H9 (cell line): ENCODE measurements around the gene CETP. TPM values are rescaled to one million over a fixed set of nuclear protein-coding genes. Genes with fewer than 3 reads are reported as not detected.
A peak's percentile ranks its signal among the peaks of the same experiment; 100 is the strongest.

ENCODE experiments used
- DNase-seq: peaks from one replicate; pipeline ENCODE4 v3.0.0-alpha.2; 2017
- H2AFZ ChIP-seq: one replicate; pipeline ENCODE4 v1.6.1; 2013; ENCODE audit warnings: mild to moderate bottlenecking, low read length, control low read depth, moderate library complexity
- H2AK5ac ChIP-seq: 2 replicates; pipeline ENCODE4 v1.6.1; 2013; ENCODE audit warnings: low read length, control low read depth, mixed read lengths; ENCODE audit not compliant: insufficient read length
- H2BK120ac ChIP-seq: one replicate; pipeline ENCODE4 v1.6.1; 2013; ENCODE audit warnings: low read depth, mild to moderate bottlenecking, low read length, control low read depth, inconsistent platforms; ENCODE audit not compliant: poor library complexity, severe bottlenecking
- H2BK12ac ChIP-seq: 2 replicates; pipeline ENCODE4 v1.6.1; 2013; ENCODE audit warnings: low read length, control low read depth, mixed read lengths, low read depth; ENCODE audit not compliant: insufficient read length
- H2BK15ac ChIP-seq: 2 replicates; pipeline ENCODE4 v1.6.1; 2013; ENCODE audit warnings: low read depth, low read length, control low read depth
- H2BK20ac ChIP-seq: one replicate; pipeline ENCODE4 v1.6.1; 2013; ENCODE audit warnings: low read depth, mild to moderate bottlenecking, low read length, control low read depth, inconsistent platforms; ENCODE audit not compliant: poor library complexity, severe bottlenecking
- H2BK5ac ChIP-seq: 2 replicates; pipeline ENCODE4 v1.6.1; 2013; ENCODE audit warnings: low read length, control low read depth, mixed read lengths; ENCODE audit not compliant: insufficient read length
- H3K14ac ChIP-seq: 2 replicates; pipeline ENCODE4 v1.6.1; 2013; ENCODE audit warnings: low read length, control low read depth; ENCODE audit not compliant: insufficient read depth
- H3K18ac ChIP-seq: 2 replicates; pipeline ENCODE4 v1.6.1; 2013; ENCODE audit warnings: low read depth, mild to moderate bottlenecking, mixed read lengths, low read length, control low read depth; ENCODE audit not compliant: insufficient read length
- H3K23ac ChIP-seq: 2 replicates; pipeline ENCODE4 v1.6.1; 2013; ENCODE audit warnings: low read length, control low read depth, mixed read lengths, low read depth; ENCODE audit not compliant: insufficient read length
- H3K23me2 ChIP-seq: 2 replicates; pipeline ENCODE4 v1.6.1; 2013; ENCODE audit warnings: low read depth, mild to moderate bottlenecking, mixed read lengths, low read length, control low read depth; ENCODE audit not compliant: insufficient read length, poor library complexity, severe bottlenecking
- H3K27ac ChIP-seq: 2 replicates; pipeline ENCODE4 v1.5.1; 2013; ENCODE audit warnings: low read length, control low read depth, mixed read lengths, low read depth; ENCODE audit not compliant: insufficient read length
- H3K27me3 ChIP-seq: 2 replicates; pipeline ENCODE4 v1.6.1; 2013; ENCODE audit warnings: low read length, control low read depth, inconsistent platforms; ENCODE audit not compliant: insufficient read depth
- H3K4ac ChIP-seq: 2 replicates; pipeline ENCODE4 v1.6.1; 2013; ENCODE audit warnings: low read depth, mild to moderate bottlenecking, control low read depth, inconsistent platforms, low read length, moderate library complexity
- H3K4me1 ChIP-seq: 2 replicates; pipeline ENCODE4 v1.6.1; 2013; ENCODE audit warnings: low read length, control low read depth, inconsistent platforms; ENCODE audit not compliant: insufficient read depth
- H3K4me2 ChIP-seq: 2 replicates; pipeline ENCODE4 v1.6.1; 2013; ENCODE audit warnings: low read length, control low read depth, mixed read lengths; ENCODE audit not compliant: insufficient read length, insufficient read depth
- H3K56ac ChIP-seq: 2 replicates; pipeline ENCODE4 v1.6.1; 2013; ENCODE audit warnings: low read depth, mild to moderate bottlenecking, mixed read lengths, low read length, control low read depth; ENCODE audit not compliant: insufficient read length
- H3K79me1 ChIP-seq: 2 replicates; pipeline ENCODE4 v1.6.1; 2013; ENCODE audit warnings: low read depth, mild to moderate bottlenecking, moderate library complexity, low read length, control low read depth, inconsistent platforms; ENCODE audit not compliant: insufficient read depth, poor library complexity, severe bottlenecking
- H3K79me2 ChIP-seq: 2 replicates; pipeline ENCODE4 v1.6.1; 2013; ENCODE audit warnings: low read length, control low read depth, inconsistent platforms; ENCODE audit not compliant: insufficient read depth
- H3K9ac ChIP-seq: 2 replicates; pipeline ENCODE4 v1.6.1; 2013; ENCODE audit warnings: low read length, control low read depth, mixed read lengths; ENCODE audit not compliant: insufficient read length; ENCODE audit errors: extremely low read depth
- H3K9me3 ChIP-seq: one replicate; pipeline ENCODE4 v1.6.1; 2013; ENCODE audit warnings: low read depth, low read length, inconsistent platforms; ENCODE audit not compliant: control insufficient read depth
- H3T11ph ChIP-seq: one replicate; pipeline ENCODE4 v1.6.1; 2013; ENCODE audit warnings: mild to moderate bottlenecking, low read length, control low read depth, inconsistent platforms
- H4K20me1 ChIP-seq: one replicate; pipeline ENCODE4 v1.6.1; 2013; ENCODE audit not compliant: control insufficient read depth, insufficient read length, insufficient read depth
- H4K5ac ChIP-seq: 2 replicates; pipeline ENCODE4 v1.6.1; 2013; ENCODE audit warnings: low read depth, mild to moderate bottlenecking, mixed read lengths, low read length, control low read depth; ENCODE audit not compliant: insufficient read length
- H4K8ac ChIP-seq: replicated peaks from 2 replicates; pipeline ENCODE4 v1.6.1; 2013; ENCODE audit warnings: low read length, control low read depth, mixed read lengths, low read depth; ENCODE audit not compliant: insufficient read length
- H4K91ac ChIP-seq: 2 replicates; pipeline ENCODE4 v1.6.1; 2013; ENCODE audit warnings: low read depth, mild to moderate bottlenecking, moderate library complexity, mixed read lengths, low read length, control low read depth; ENCODE audit not compliant: insufficient read length
- H3K27ac Mint-ChIP-seq, 3 experiments: 2 replicates in 2 of 3; 3 replicates in 1 of 3; pipeline ENCODE4 v1.8.0; 2020 to 2021; ENCODE audit warnings: mixed read lengths in 3 of 3, mild to moderate bottlenecking in 1 of 3, moderate library complexity in 1 of 3
- H3K27me3 Mint-ChIP-seq: 2 replicates; pipeline ENCODE4 v1.8.0; 2021; ENCODE audit warnings: low read depth, mild to moderate bottlenecking, moderate library complexity, mixed read lengths
- H3K36me3 Mint-ChIP-seq, 3 experiments: 2 replicates in 2 of 3; 3 replicates in 1 of 3; pipeline ENCODE4 v1.8.0; 2020 to 2021; ENCODE audit warnings: low read depth in 3 of 3, mixed read lengths in 3 of 3; ENCODE audit not compliant: insufficient read depth in 1 of 3
- H3K4me1 Mint-ChIP-seq, 2 experiments: 2 replicates each; pipeline ENCODE4 v1.8.0; 2020; ENCODE audit warnings: mixed read lengths in 2 of 2
- H3K4me3 Mint-ChIP-seq, 2 experiments: 2 replicates in 1 of 2; 3 replicates in 1 of 2; pipeline ENCODE4 v1.8.0; 2020 to 2021; ENCODE audit warnings: mild to moderate bottlenecking in 2 of 2, mixed read lengths in 2 of 2, moderate library complexity in 1 of 2
- H3K9me3 Mint-ChIP-seq, 2 experiments: 2 replicates in 1 of 2; 3 replicates in 1 of 2; pipeline ENCODE4 v1.8.0; 2020; ENCODE audit warnings: mild to moderate bottlenecking in 2 of 2, mixed read lengths in 2 of 2, moderate library complexity in 1 of 2
- WGBS: extraction: QIAGEN DNeasy Blood & Tissue Kit; methylation state at CpG from one replicate; pipeline ENCODE4 v1.1.7; 2013; ENCODE audit warnings: missing lambda C conversion rate, low lambda C conversion rate, mixed read lengths; ENCODE audit not compliant: insufficient read length; ENCODE audit errors: extremely low coverage; 5-methylcytosine and 5-hydroxymethylcytosine counted together
- total RNA-seq: library from RNA; stranded (reverse); gene quantifications from 2 replicates; pipeline ENCODE4 v1.2.1, GENCODE V29; 2021
- TF ChIP-seq, protein P1 (sequence below): fragments of 200-600 bp; sonication (generic); conservative IDR thresholded peaks from 3 replicates; pipeline ENCODE4 v1.8.0; 2021; ENCODE audit warnings: antibody characterized with exemption, mild to moderate bottlenecking

CETP gene
- total RNA-seq, 1 experiment from 2014 or later = not detected

GRCh38 chr16:57000271-57001025 is 38.7 kb downstream of the CETP start:
- H3K27me3 Mint-ChIP-seq = peaks cover 4% of the 10 kb centered on the region
- H3K4me3 Mint-ChIP-seq = no peak overlapping the region
- DNase-seq = no peak
- no peak overlapping the region for H2BK12ac ChIP-seq
- H4K5ac ChIP-seq = no peak overlapping the region
- H3K27me3 ChIP-seq = peaks cover 2% of the 10 kb centered on the region; the same call in 1 of the 2 replicates
- TF ChIP-seq, protein P1, sequence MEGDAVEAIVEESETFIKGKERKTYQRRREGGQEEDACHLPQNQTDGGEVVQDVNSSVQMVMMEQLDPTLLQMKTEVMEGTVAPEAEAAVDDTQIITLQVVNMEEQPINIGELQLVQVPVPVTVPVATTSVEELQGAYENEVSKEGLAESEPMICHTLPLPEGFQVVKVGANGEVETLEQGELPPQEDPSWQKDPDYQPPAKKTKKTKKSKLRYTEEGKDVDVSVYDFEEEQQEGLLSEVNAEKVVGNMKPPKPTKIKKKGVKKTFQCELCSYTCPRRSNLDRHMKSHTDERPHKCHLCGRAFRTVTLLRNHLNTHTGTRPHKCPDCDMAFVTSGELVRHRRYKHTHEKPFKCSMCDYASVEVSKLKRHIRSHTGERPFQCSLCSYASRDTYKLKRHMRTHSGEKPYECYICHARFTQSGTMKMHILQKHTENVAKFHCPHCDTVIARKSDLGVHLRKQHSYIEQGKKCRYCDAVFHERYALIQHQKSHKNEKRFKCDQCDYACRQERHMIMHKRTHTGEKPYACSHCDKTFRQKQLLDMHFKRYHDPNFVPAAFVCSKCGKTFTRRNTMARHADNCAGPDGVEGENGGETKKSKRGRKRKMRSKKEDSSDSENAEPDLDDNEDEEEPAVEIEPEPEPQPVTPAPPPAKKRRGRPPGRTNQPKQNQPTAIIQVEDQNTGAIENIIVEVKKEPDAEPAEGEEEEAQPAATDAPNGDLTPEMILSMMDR = no peak
- H2BK120ac ChIP-seq = no peak overlapping the region
- H2BK15ac ChIP-seq = no peak overlapping the region
- H3K36me3 Mint-ChIP-seq = no peaks in the 10 kb centered on the region
- H4K20me1 ChIP-seq = no peaks in the 10 kb centered on the region
- no peak overlapping the region for H2AFZ ChIP-seq
- H2BK5ac ChIP-seq = no peak overlapping the region
- H4K8ac ChIP-seq = no peak overlapping the region
- H3K23ac ChIP-seq = no peak overlapping the region
- peak overlapping the region in 1 of 3 experiments; percentile 81; a peak in 2 of 7 replicates for H3K27ac Mint-ChIP-seq
- H3T11ph ChIP-seq = no peak overlapping the region
- H3K79me1 ChIP-seq = no peaks in the 10 kb centered on the region
- peaks cover 0 to 5% of the 10 kb centered on the region in 2 experiments; a peak in 1 of 5 replicates for H3K9me3 Mint-ChIP-seq
- H3K4me1 ChIP-seq = peaks cover 3% of the 10 kb centered on the region; the same call in 1 of the 2 replicates
- H3K18ac ChIP-seq = no peak overlapping the region
- no peak overlapping the region for H2BK20ac ChIP-seq
- no peak overlapping the region for H3K14ac ChIP-seq
- H3K9me3 ChIP-seq = no peaks in the 10 kb centered on the region
- peaks cover 16 to 18% of the 10 kb centered on the region in 2 experiments for H3K4me1 Mint-ChIP-seq
- H3K56ac ChIP-seq = no peak overlapping the region
- no peak overlapping the region for H3K27ac ChIP-seq
- no peak overlapping the region for H3K4ac ChIP-seq
- H3K4me2 ChIP-seq = no peak overlapping the region
- WGBS = no CpG with 5 or more reads among the region's 5 CpGs
- H3K23me2 ChIP-seq = no peaks in the 10 kb centered on the region
- H4K91ac ChIP-seq = no peak overlapping the region
- no peak overlapping the region for H3K9ac ChIP-seq
- no peaks in the 10 kb centered on the region for H3K79me2 ChIP-seq
- H2AK5ac ChIP-seq = no peak overlapping the region
